ENCODE data around the gene FRMD4A. TPM values are rescaled to one million over a fixed set of nuclear protein-coding genes. Genes with fewer than 3 reads are reported as not detected.

Gene FRMD4A
- polyA plus RNA-seq, 1 of the 3 experiments (the other 2 are of a cell fraction), result 37.7 TPM

DNA sequence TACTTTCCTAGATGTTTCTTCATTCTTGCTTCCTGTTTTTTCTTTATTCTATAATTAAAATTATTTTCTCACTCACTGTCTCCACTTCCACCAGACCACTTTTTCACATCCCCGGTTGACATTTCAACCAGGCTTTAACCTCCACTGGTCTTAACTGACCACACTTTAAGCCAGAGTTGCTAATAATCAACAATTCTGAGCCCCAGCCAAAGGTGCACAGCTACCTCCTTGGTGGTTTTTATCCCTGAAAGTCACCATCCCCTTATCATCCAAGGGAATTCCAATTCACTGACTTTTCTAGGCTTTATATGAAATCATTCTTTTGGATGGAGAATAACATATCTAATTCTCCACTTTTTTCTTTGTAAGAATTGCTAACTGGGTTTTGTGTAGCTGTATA lies 138.9 kb downstream of the FRMD4A start:
- Histone ChIP-seq H3K9me3 (no peaks in the 10 kb centered on the region), H3K9ac (no peak overlapping the region), H4K20me1 (ENCODE audit: insufficient read depth) (no peaks in the 10 kb centered on the region), H3K27me3 (ENCODE audit: insufficient read depth) (peaks cover 11% of the 10 kb centered on the region; the same call in 1 of the 2 replicates), H3K4me1 (ENCODE audit: control insufficient read depth in 1 of 2, insufficient read depth in 2 of 2, low read depth in 1 of 2, low read length in 1 of 2) (no peaks in the 10 kb centered on the region), H3K27ac (ENCODE audit: low read depth in 2 of 2, low read length in 1 of 2) (no peak overlapping the region), H2AFZ (ENCODE audit: low read depth) (no peak overlapping the region), H3K79me2 (ENCODE audit: insufficient read depth) (no peaks in the 10 kb centered on the region), H3F3A (replicated peaks; ENCODE audit: insufficient read depth) (no peaks in the 10 kb centered on the region), H3K4me2 (no peak overlapping the region), H3K4me3 (ENCODE audit: low read depth in 2 of 2, low read length in 1 of 2) (no peak overlapping the region), H3K36me3 (replicated peaks in 1 of 2; ENCODE audit: control insufficient read depth in 1 of 2, insufficient read depth in 2 of 2, low read length in 1 of 2) (no peaks in the 10 kb centered on the region), H3K9me2 (no peaks in the 10 kb centered on the region)
- no peak for TF ChIP-seq MEF2A (IDR thresholded peaks at IDR 0.05; ENCODE audit: borderline replicate concordance, low read depth)
- no peak for TF ChIP-seq CHD2 (IDR thresholded peaks at IDR 0.05; ENCODE audit: low read length, partially characterized antibody)
- ChIA-PET CTCF (interaction anchor here (1.3 to 2.1 kb wide), 2 partner anchors 9 to 18 kb away, joined by 4 to 5 read pairs; no protein-coding TSS in a partner anchor), POLR2A (no interaction called here)
- no peak for DNase-seq
- 61% methylated on average over 1 of the region's 1 CpG for WGBS (ENCODE audit: low lambda C conversion rate)

DNA sequence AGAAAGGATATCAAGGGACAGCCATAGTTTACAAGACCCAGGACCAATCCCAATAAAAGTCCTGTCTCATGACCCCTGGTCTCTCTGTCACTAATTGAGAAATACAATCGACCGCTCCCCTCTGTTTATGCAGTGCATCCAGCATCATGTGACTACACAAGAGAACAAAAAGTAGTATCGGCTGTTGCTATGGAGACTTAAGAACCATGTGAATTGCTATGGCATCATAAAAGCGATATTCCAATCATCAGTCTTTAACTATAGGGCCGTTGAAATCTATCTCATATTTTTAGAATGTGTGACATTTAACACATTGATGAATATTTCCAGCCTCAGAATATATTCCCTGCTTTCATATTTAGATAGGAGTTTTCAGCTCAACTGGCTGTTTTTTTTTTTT lies 139.3 kb downstream of the FRMD4A start:
- no peaks in the 10 kb centered on the region for H4K20me1 ChIP-seq (ENCODE audit: insufficient read depth)
- H3K27ac ChIP-seq (ENCODE audit: low read depth in 2 of 2, low read length in 1 of 2), result no peak overlapping the region
- H3K4me3 ChIP-seq (ENCODE audit: low read depth in 2 of 2, low read length in 1 of 2), result no peak overlapping the region
- WGBS (ENCODE audit: low lambda C conversion rate), result 44% methylated on average over 5 of the region's 5 CpGs
- no peaks in the 10 kb centered on the region for H3F3A ChIP-seq (replicated peaks; ENCODE audit: insufficient read depth)
- H3K36me3 ChIP-seq (replicated peaks in 1 of 2; ENCODE audit: control insufficient read depth in 1 of 2, insufficient read depth in 2 of 2, low read length in 1 of 2), result no peaks in the 10 kb centered on the region
- ChIA-PET CTCF (interaction anchor here (1.3 to 2.1 kb wide), 2 partner anchors 9 to 18 kb away, joined by 4 to 5 read pairs; no protein-coding TSS in a partner anchor), POLR2A (no interaction called here)
- no peak overlapping the region for H3K4me2 ChIP-seq
- H3K79me2 ChIP-seq (ENCODE audit: insufficient read depth), result no peaks in the 10 kb centered on the region
- no peak overlapping the region for H2AFZ ChIP-seq (ENCODE audit: low read depth)
- H3K4me1 ChIP-seq (ENCODE audit: control insufficient read depth in 1 of 2, insufficient read depth in 2 of 2, low read depth in 1 of 2, low read length in 1 of 2), result no peaks in the 10 kb centered on the region
- peaks cover 11% of the 10 kb centered on the region; the same call in 1 of the 2 replicates for H3K27me3 ChIP-seq (ENCODE audit: insufficient read depth)
- H3K9me2 ChIP-seq, result no peaks in the 10 kb centered on the region
- no peaks in the 10 kb centered on the region for H3K9me3 ChIP-seq
- no peak overlapping the region for H3K9ac ChIP-seq
- no peak for DNase-seq
- TF ChIP-seq MXI1 (IDR thresholded peaks at IDR 0.05; ENCODE audit: low read depth, low read length) (no peak), RFX5 (IDR thresholded peaks at IDR 0.05; ENCODE audit: low read length) (no peak), RXRA (IDR thresholded peaks at IDR 0.05; ENCODE audit: borderline replicate concordance, low read depth) (no peak), POLR2AphosphoS5 (IDR thresholded peaks at IDR 0.05; ENCODE audit: low read depth, low read length) (no peak), GABPA (IDR thresholded peaks at IDR 0.05; ENCODE audit: low read depth) (no peak), EZH2phosphoT487 (IDR thresholded peaks at IDR 0.05; ENCODE audit: borderline replicate concordance, low read depth) (no peak), TEAD4 (IDR thresholded peaks at IDR 0.05; ENCODE audit: borderline replicate concordance, insufficient read depth) (no peak), FOXM1 (IDR thresholded peaks at IDR 0.05; ENCODE audit: low read depth) (no peak), NFIC (IDR thresholded peaks at IDR 0.05; ENCODE audit: borderline replicate concordance) (no peak), JUND (IDR thresholded peaks at IDR 0.05) (no peak), RAD21 (IDR thresholded peaks at IDR 0.05; ENCODE audit: low read length) (no peak), GATA2 (CRISPR knock-in tag; IDR thresholded peaks at IDR 0.05) (no peak), FOSL2 (IDR thresholded peaks at IDR 0.05; ENCODE audit: borderline replicate concordance, low read depth) (no peak), YY1 (IDR thresholded peaks at IDR 0.05; ENCODE audit: low read depth) (no peak)
- TF ChIP-seq, protein P1, sequence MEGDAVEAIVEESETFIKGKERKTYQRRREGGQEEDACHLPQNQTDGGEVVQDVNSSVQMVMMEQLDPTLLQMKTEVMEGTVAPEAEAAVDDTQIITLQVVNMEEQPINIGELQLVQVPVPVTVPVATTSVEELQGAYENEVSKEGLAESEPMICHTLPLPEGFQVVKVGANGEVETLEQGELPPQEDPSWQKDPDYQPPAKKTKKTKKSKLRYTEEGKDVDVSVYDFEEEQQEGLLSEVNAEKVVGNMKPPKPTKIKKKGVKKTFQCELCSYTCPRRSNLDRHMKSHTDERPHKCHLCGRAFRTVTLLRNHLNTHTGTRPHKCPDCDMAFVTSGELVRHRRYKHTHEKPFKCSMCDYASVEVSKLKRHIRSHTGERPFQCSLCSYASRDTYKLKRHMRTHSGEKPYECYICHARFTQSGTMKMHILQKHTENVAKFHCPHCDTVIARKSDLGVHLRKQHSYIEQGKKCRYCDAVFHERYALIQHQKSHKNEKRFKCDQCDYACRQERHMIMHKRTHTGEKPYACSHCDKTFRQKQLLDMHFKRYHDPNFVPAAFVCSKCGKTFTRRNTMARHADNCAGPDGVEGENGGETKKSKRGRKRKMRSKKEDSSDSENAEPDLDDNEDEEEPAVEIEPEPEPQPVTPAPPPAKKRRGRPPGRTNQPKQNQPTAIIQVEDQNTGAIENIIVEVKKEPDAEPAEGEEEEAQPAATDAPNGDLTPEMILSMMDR (IDR thresholded peaks at IDR 0.05), result no peak
- TF ChIP-seq, protein P2, sequence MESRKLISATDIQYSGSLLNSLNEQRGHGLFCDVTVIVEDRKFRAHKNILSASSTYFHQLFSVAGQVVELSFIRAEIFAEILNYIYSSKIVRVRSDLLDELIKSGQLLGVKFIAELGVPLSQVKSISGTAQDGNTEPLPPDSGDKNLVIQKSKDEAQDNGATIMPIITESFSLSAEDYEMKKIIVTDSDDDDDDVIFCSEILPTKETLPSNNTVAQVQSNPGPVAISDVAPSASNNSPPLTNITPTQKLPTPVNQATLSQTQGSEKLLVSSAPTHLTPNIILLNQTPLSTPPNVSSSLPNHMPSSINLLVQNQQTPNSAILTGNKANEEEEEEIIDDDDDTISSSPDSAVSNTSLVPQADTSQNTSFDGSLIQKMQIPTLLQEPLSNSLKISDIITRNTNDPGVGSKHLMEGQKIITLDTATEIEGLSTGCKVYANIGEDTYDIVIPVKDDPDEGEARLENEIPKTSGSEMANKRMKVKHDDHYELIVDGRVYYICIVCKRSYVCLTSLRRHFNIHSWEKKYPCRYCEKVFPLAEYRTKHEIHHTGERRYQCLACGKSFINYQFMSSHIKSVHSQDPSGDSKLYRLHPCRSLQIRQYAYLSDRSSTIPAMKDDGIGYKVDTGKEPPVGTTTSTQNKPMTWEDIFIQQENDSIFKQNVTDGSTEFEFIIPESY (IDR thresholded peaks at IDR 0.05; ENCODE audit: borderline replicate concordance, low read depth), result no peak
- TF ChIP-seq, protein P3, sequence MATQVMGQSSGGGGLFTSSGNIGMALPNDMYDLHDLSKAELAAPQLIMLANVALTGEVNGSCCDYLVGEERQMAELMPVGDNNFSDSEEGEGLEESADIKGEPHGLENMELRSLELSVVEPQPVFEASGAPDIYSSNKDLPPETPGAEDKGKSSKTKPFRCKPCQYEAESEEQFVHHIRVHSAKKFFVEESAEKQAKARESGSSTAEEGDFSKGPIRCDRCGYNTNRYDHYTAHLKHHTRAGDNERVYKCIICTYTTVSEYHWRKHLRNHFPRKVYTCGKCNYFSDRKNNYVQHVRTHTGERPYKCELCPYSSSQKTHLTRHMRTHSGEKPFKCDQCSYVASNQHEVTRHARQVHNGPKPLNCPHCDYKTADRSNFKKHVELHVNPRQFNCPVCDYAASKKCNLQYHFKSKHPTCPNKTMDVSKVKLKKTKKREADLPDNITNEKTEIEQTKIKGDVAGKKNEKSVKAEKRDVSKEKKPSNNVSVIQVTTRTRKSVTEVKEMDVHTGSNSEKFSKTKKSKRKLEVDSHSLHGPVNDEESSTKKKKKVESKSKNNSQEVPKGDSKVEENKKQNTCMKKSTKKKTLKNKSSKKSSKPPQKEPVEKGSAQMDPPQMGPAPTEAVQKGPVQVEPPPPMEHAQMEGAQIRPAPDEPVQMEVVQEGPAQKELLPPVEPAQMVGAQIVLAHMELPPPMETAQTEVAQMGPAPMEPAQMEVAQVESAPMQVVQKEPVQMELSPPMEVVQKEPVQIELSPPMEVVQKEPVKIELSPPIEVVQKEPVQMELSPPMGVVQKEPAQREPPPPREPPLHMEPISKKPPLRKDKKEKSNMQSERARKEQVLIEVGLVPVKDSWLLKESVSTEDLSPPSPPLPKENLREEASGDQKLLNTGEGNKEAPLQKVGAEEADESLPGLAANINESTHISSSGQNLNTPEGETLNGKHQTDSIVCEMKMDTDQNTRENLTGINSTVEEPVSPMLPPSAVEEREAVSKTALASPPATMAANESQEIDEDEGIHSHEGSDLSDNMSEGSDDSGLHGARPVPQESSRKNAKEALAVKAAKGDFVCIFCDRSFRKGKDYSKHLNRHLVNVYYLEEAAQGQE (IDR thresholded peaks at IDR 0.05; ENCODE audit: low read depth, low read length), result no peak
